ENCODE data around the gene ABO. TPM values are rescaled to one million over a fixed set of nuclear protein-coding genes. Genes with fewer than 3 reads are reported as not detected.
"Not testable (repeated sequence)": the region's sequence is repeated elsewhere in the genome, so short reads cannot be mapped to it uniquely, and the experiment has no call there.

Gene ABO
- total and polyA plus RNA-seq, 2 experiments from 2014 or later: not detected

DNA sequence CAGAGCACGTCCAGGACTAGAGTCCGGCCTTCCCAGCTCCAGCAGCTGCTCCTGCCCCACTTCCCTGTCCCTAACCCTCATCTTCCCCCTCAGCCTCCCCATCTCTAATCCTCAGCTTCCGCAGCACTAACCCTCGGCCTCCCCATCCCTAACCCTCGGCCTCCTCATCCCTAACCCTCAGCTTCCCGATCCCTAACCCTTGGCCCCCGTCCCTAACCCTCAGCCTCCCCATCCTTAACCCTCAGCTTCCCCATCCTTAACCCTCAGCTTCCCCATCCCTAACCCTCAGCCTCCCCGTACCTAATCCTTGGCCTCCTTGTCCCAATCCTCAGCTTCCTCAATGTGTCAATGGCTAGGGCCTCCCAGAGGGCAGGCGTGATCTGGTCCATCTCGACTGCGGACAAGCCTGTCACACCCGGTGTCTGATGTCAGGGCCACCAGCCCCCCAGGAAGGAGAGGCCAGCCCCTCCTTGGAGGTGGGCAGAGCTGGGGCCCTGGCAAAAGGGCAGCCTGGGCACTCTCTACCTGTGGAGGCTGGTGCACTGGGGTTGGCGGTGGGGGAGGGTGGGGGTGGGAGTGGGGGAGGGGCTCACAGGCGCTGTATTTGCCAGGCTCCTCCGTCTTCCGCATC is 67.3 kb downstream of the ABO start:
- Histone ChIP-seq H3K27ac (no peak overlapping the region), H2AFZ (no peak overlapping the region), H3K4me2 (ENCODE audit: unreplicated experiment) (no peak overlapping the region), H3K9me3 (ENCODE audit: low read depth) (no peaks in the 10 kb centered on the region), H3F3A (ENCODE audit: insufficient read depth) (no peaks in the 10 kb centered on the region), H3K79me2 (ENCODE audit: insufficient read depth) (no peaks in the 10 kb centered on the region), H3K4me3 (no peak overlapping the region), H3K36me3 (ENCODE audit: low read depth) (no peaks in the 10 kb centered on the region), H3K4me1 (ENCODE audit: insufficient read depth) (no peaks in the 10 kb centered on the region), H4K20me1 (ENCODE audit: insufficient read depth) (no peaks in the 10 kb centered on the region), H3K9me2 (ENCODE audit: insufficient read depth) (no peaks in the 10 kb centered on the region), H3K9ac (no peak overlapping the region), H3K27me3 (replicated peaks; ENCODE audit: insufficient read depth) (peaks cover 31% of the 10 kb centered on the region)
- in situ Hi-C loops (cut with MboI): no loop called here
- 42 to 59% methylated on average over 7 to 16 of the region's 16 CpGs for WGBS, 2 experiments (ENCODE audit: low coverage in 1 of 2, low lambda C conversion rate in 2 of 2, missing lambda C conversion rate in 2 of 2)
- TF ChIP-seq EZH2phosphoT487 (IDR thresholded peaks at IDR 0.05; ENCODE audit: insufficient read depth, low read depth) (no peak), EZH2 (IDR thresholded peaks at IDR 0.05; ENCODE audit: insufficient read depth, poor library complexity, severe bottlenecking) (no peak)
- DNase-seq: no peak

DNA sequence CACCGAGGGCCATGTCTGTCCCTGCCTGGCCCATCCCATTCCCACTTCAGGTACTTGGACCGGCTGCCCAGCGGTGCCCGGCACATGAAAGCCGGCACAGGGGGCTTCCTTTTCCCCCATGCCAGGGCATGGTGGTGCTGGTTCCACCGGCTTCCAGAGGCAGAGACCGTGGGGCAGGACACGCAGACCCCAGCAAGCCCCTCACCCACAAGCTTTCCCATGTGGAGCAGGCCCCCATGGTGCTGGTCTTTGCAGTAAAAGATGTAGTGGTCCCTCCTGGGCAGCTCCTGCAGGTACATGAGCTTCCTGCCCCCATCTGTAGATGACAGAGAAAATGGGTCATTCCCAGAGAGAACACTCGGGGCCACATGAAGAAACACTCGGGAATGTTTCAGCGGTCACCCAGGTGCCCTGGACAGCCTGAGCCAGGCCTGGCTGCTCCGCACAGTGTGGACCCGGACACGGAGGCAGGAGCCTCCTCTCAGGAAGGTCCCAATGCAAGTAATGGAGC is 67.9 kb downstream of the ABO start:
- TF ChIP-seq EZH2 (IDR thresholded peaks at IDR 0.05; ENCODE audit: insufficient read depth, poor library complexity, severe bottlenecking): no peak
- no peak for TF ChIP-seq EZH2phosphoT487 (IDR thresholded peaks at IDR 0.05; ENCODE audit: insufficient read depth, low read depth)
- Histone ChIP-seq H4K20me1 (ENCODE audit: insufficient read depth) (no peaks in the 10 kb centered on the region), H3K9ac (no peak overlapping the region)

DNA sequence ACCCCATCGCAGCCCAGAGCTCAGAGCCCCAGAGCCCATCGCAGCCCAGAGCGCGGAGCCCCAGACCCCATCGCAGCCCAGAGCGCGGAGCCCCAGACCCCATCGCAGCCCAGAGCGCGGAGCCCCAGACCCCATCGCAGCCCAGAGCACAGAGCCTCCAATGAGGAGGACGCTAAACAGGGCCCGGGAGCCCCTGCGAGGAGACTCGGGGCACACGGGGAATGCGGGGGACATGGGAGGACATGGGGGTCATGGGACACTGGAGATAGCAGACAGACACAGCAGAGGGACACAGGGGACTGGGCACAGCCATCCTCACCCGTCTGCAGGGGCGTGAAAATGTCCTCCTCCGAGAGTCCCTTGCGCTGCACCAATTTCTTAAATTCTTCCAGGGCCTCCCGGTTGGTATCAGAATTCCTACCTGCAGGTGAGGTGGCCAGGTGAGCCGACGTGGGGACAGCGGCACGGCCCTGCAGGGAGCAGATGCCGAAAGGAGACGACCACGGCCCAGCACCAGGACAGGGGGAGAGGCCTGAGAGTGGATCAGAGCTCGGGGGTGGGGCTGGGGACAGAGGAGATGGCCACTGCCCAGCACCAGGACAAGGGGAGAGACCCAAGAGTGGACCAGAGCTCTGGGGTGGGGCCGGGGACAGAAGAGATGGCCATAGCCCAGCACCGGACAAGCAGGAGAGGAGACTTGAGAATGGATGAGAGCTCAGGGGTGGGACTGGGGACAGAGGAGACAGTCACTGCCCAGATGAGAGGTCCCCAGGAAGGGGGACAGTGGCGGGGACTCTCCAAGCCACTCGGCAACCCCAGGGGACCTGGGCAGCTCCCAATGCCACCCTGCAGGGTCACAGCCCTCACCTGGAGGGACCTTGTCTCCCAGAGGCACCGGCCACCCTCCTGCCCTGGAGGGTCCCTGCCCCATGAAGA is 68.7 kb downstream of the ABO start:
- Histone ChIP-seq H3K27ac (no peak overlapping the region), H2AFZ (no peak overlapping the region), H3K79me2 (ENCODE audit: insufficient read depth) (no peaks in the 10 kb centered on the region), H4K20me1 (ENCODE audit: insufficient read depth) (no peaks in the 10 kb centered on the region), H3K36me3 (ENCODE audit: low read depth) (no peaks in the 10 kb centered on the region), H3F3A (ENCODE audit: insufficient read depth) (no peaks in the 10 kb centered on the region), H3K4me1 (ENCODE audit: insufficient read depth) (no peaks in the 10 kb centered on the region), H3K27me3 (replicated peaks; ENCODE audit: insufficient read depth) (peaks cover 23% of the 10 kb centered on the region), H3K9me2 (ENCODE audit: insufficient read depth) (no peaks in the 10 kb centered on the region), H3K9ac (no peak overlapping the region), H3K4me3 (no peak overlapping the region), H3K9me3 (ENCODE audit: low read depth) (no peaks in the 10 kb centered on the region), H3K4me2 (ENCODE audit: unreplicated experiment) (no peak overlapping the region)
- in situ Hi-C loops (cut with MboI): no loop called here
- no peak for TF ChIP-seq EZH2 (IDR thresholded peaks at IDR 0.05; ENCODE audit: insufficient read depth, poor library complexity, severe bottlenecking)
- TF ChIP-seq EZH2phosphoT487 (IDR thresholded peaks at IDR 0.05; ENCODE audit: insufficient read depth, low read depth): no peak
- 60 to 62% methylated on average over 29 to 34 of the region's 35 CpGs for WGBS, 2 experiments (ENCODE audit: low coverage in 1 of 2, low lambda C conversion rate in 2 of 2, missing lambda C conversion rate in 2 of 2)
- no peak for DNase-seq

More for the DNA sequence above, 67.9 kb downstream of the ABO start:
- H2AFZ ChIP-seq: no peak overlapping the region
- 59 to 66% methylated on average over 14 of the region's 14 CpGs for WGBS, 2 experiments (ENCODE audit: low coverage in 1 of 2, low lambda C conversion rate in 2 of 2, missing lambda C conversion rate in 2 of 2)
- H3K9me2 ChIP-seq (ENCODE audit: insufficient read depth): no peaks in the 10 kb centered on the region
- no peaks in the 10 kb centered on the region for H3K9me3 ChIP-seq (ENCODE audit: low read depth)
- no peak overlapping the region for H3K4me2 ChIP-seq (ENCODE audit: unreplicated experiment)
- H3K36me3 ChIP-seq (ENCODE audit: low read depth): no peaks in the 10 kb centered on the region
- no peak overlapping the region for H3K27ac ChIP-seq
- H3K4me3 ChIP-seq: no peak overlapping the region
- peaks cover 29% of the 10 kb centered on the region for H3K27me3 ChIP-seq (replicated peaks; ENCODE audit: insufficient read depth)
- DNase-seq: no peak
- H3F3A ChIP-seq (ENCODE audit: insufficient read depth): no peaks in the 10 kb centered on the region
- in situ Hi-C loops (cut with MboI): no loop called here
- no peaks in the 10 kb centered on the region for H3K4me1 ChIP-seq (ENCODE audit: insufficient read depth)
- no peaks in the 10 kb centered on the region for H3K79me2 ChIP-seq (ENCODE audit: insufficient read depth)

GRCh38 chr9:133205481-133205887 is 69.5 kb downstream of the ABO start:
- H3K4me2 ChIP-seq (ENCODE audit: unreplicated experiment); H3F3A ChIP-seq (ENCODE audit: insufficient read depth); H3K4me3 ChIP-seq; H4K20me1 ChIP-seq (ENCODE audit: insufficient read depth); H3K79me2 ChIP-seq (ENCODE audit: insufficient read depth); H3K27ac ChIP-seq; H3K9me3 ChIP-seq (ENCODE audit: low read depth); H2AFZ ChIP-seq; H3K9me2 ChIP-seq (ENCODE audit: insufficient read depth); DNase-seq; H3K4me1 ChIP-seq (ENCODE audit: insufficient read depth); H3K9ac ChIP-seq; H3K36me3 ChIP-seq (ENCODE audit: low read depth); in situ Hi-C loops (cut with MboI): not testable (repeated sequence)
- peaks cover 29% of the 10 kb centered on the region for H3K27me3 ChIP-seq (replicated peaks; ENCODE audit: insufficient read depth)
- WGBS, 2 experiments (ENCODE audit: low coverage in 1 of 2, low lambda C conversion rate in 2 of 2, missing lambda C conversion rate in 2 of 2): 38 to 46% methylated on average over 6 to 14 of the region's 14 CpGs

Small RNA genes within 50 kb of the gene (small RNA-seq; reads per million reads assigned to genes)
- not detected for gene RF00019 (ENCODE audit: low read depth, low replicate concordance)

Other genes with a start within 250 kb of the ABO start
- 33.6 and 40.1 TPM in 2 replicates for gene GTF3C5, start 244.2 kb downstream of the ABO start, total RNA-seq (2014; rRNA removed; shearing (Covaris generic))
- gene GTF3C5, start 244.2 kb downstream of the ABO start, polyA plus RNA-seq (2016; fragmentation: Nextera tagmentation; extraction: Ambion mirVana): 33.5 and 34.4 TPM in 2 replicates
- gene CEL, start 213.2 kb downstream of the ABO start, total RNA-seq (2014; rRNA removed; shearing (Covaris generic)): 0.22 TPM in 1 of 2 replicates, not detected in the other
- gene CEL, start 213.2 kb downstream of the ABO start, polyA plus RNA-seq (2016; fragmentation: Nextera tagmentation; extraction: Ambion mirVana): 0.13 TPM in 1 of 2 replicates, not detected in the other
- 21.7 and 51.7 TPM in 2 replicates for gene RALGDS, start 154.0 kb downstream of the ABO start, total RNA-seq (2014; rRNA removed; shearing (Covaris generic))
- 8.5 and 8.9 TPM in 2 replicates for gene RALGDS, start 154.0 kb downstream of the ABO start, polyA plus RNA-seq (2016; fragmentation: Nextera tagmentation; extraction: Ambion mirVana)
- gene GBGT1, start 111.3 kb downstream of the ABO start, total RNA-seq (2014; rRNA removed; shearing (Covaris generic)): 2.7 and 3.1 TPM in 2 replicates
- 0.95 and 1.3 TPM in 2 replicates for gene GBGT1, start 111.3 kb downstream of the ABO start, polyA plus RNA-seq (2016; fragmentation: Nextera tagmentation; extraction: Ambion mirVana)
- not detected in 2 replicates for gene OBP2B, start 66.0 kb downstream of the ABO start, total RNA-seq (2014; rRNA removed; shearing (Covaris generic))
- gene OBP2B, start 66.0 kb downstream of the ABO start, polyA plus RNA-seq (2016; fragmentation: Nextera tagmentation; extraction: Ambion mirVana): not detected in 2 replicates
- gene SURF6, start 61.0 kb upstream of the ABO start, total RNA-seq (2014; rRNA removed; shearing (Covaris generic)): 10.8 and 18.2 TPM in 2 replicates
- gene SURF6, start 61.0 kb upstream of the ABO start, polyA plus RNA-seq (2016; fragmentation: Nextera tagmentation; extraction: Ambion mirVana): 13.4 and 14.8 TPM in 2 replicates
- 24.4 and 28.6 TPM in 2 replicates for gene MED22, start 72.9 kb upstream of the ABO start, total RNA-seq (2014; rRNA removed; shearing (Covaris generic))
- gene MED22, start 72.9 kb upstream of the ABO start, polyA plus RNA-seq (2016; fragmentation: Nextera tagmentation; extraction: Ambion mirVana): 14.1 and 14.5 TPM in 2 replicates
- 1,262 and 1,382 TPM in 2 replicates for gene RPL7A, start 73.0 kb upstream of the ABO start, total RNA-seq (2014; rRNA removed; shearing (Covaris generic))
- 437 and 458 TPM in 2 replicates for gene RPL7A, start 73.0 kb upstream of the ABO start, polyA plus RNA-seq (2016; fragmentation: Nextera tagmentation; extraction: Ambion mirVana)
- 27.7 and 29.1 TPM in 2 replicates for gene SURF1, start 81.3 kb upstream of the ABO start, total RNA-seq (2014; rRNA removed; shearing (Covaris generic))
- gene SURF1, start 81.3 kb upstream of the ABO start, polyA plus RNA-seq (2016; fragmentation: Nextera tagmentation; extraction: Ambion mirVana): 57.4 and 62.9 TPM in 2 replicates
- gene SURF2, start 81.3 kb upstream of the ABO start, total RNA-seq (2014; rRNA removed; shearing (Covaris generic)): 6.3 and 14.8 TPM in 2 replicates
- 23.4 and 24.4 TPM in 2 replicates for gene SURF2, start 81.3 kb upstream of the ABO start, polyA plus RNA-seq (2016; fragmentation: Nextera tagmentation; extraction: Ambion mirVana)
- gene SURF4, start 100.9 kb upstream of the ABO start, total RNA-seq (2014; rRNA removed; shearing (Covaris generic)): 638 and 670 TPM in 2 replicates
- 406 and 420 TPM in 2 replicates for gene SURF4, start 100.9 kb upstream of the ABO start, polyA plus RNA-seq (2016; fragmentation: Nextera tagmentation; extraction: Ambion mirVana)
- 0.32 and 3.4 TPM in 2 replicates for gene STKLD1, start 101.2 kb upstream of the ABO start, total RNA-seq (2014; rRNA removed; shearing (Covaris generic))
- gene STKLD1, start 101.2 kb upstream of the ABO start, polyA plus RNA-seq (2016; fragmentation: Nextera tagmentation; extraction: Ambion mirVana): 0.38 and 1.5 TPM in 2 replicates
- gene REXO4, start 142.8 kb upstream of the ABO start, total RNA-seq (2014; rRNA removed; shearing (Covaris generic)): 17.3 and 26.9 TPM in 2 replicates
- 17.5 and 22.1 TPM in 2 replicates for gene REXO4, start 142.8 kb upstream of the ABO start, polyA plus RNA-seq (2016; fragmentation: Nextera tagmentation; extraction: Ambion mirVana)
- 2.1 and 2.2 TPM in 2 replicates for gene ADAMTS13, start 147.2 kb upstream of the ABO start, total RNA-seq (2014; rRNA removed; shearing (Covaris generic))
- gene ADAMTS13, start 147.2 kb upstream of the ABO start, polyA plus RNA-seq (2016; fragmentation: Nextera tagmentation; extraction: Ambion mirVana): 0.86 and 1.4 TPM in 2 replicates
- 7.0 and 8.5 TPM in 2 replicates for gene CACFD1, start 184.8 kb upstream of the ABO start, total RNA-seq (2014; rRNA removed; shearing (Covaris generic))
- 4.7 and 5.1 TPM in 2 replicates for gene CACFD1, start 184.8 kb upstream of the ABO start, polyA plus RNA-seq (2016; fragmentation: Nextera tagmentation; extraction: Ambion mirVana)
- gene SLC2A6, start 203.9 kb upstream of the ABO start, total RNA-seq (2014; rRNA removed; shearing (Covaris generic)): 10.1 and 12.0 TPM in 2 replicates
- 6.8 and 8.6 TPM in 2 replicates for gene SLC2A6, start 203.9 kb upstream of the ABO start, polyA plus RNA-seq (2016; fragmentation: Nextera tagmentation; extraction: Ambion mirVana)
- gene MYMK, start 249.8 kb upstream of the ABO start, total RNA-seq (2014; rRNA removed; shearing (Covaris generic)): not detected in 2 replicates
- gene MYMK, start 249.8 kb upstream of the ABO start, polyA plus RNA-seq (2016; fragmentation: Nextera tagmentation; extraction: Ambion mirVana): not detected in 2 replicates